ENCODE results near the gene RBM3. TPM values are rescaled to one million over a fixed set of nuclear protein-coding genes. Genes with fewer than 3 reads are reported as not detected.
A peak's percentile ranks its signal among the peaks of the same experiment; 100 is the strongest.
"Not testable (repeated sequence)": the region's sequence is repeated elsewhere in the genome, so short reads cannot be mapped to it uniquely, and the experiment has no call there.

The RBM3 gene
- 134 and 135 TPM in 2 replicates for total RNA-seq (2014; rRNA removed; shearing (Covaris generic))

DNA sequence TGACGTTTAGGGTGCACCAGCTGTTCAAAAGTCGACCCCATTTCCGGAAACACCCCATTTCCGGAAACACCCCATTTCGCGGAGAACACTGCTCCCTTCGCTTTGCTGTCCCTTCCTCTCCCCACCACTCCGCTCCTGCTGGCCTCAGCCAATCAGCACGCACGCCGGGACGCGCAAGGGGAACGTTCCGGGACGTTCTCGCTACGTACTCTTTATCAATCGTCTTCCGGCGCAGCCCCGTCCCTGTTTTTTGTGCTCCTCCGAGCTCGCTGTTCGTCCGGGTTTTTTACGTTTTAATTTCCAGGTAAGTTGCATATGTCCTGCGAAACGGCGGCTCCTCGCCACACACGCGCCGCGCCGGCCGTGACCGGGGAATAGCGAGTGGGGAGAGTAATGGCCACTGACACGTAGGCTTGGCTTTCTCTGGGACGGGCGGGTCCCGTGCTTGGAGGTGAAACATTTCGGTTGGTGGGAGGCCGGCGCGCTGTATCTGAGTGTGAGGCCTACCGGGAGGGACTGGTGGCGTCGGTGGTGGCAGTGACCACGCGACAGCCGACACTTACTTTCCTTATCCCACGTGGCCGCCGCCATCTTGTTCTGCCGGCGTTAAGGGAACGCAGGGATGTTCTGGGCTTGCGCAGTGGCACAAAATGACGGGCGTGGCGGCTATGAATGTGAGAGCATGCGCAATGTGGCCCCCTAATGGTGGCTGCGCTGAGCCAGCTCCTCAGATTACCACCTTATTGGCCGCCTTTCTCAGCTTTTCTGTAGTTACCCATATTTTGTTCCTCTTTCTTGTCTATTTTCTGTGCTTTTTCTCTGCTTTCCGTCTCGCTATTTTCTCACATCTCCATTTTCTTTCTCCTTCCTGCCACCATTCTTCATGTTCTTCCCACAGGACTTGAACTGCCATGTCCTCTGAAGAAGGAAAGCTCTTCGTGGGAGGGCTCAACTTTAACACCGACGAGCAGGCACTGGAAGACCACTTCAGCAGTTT lies at the start of gene RBM3:
RBM3 (plus strand) TSS at position 215 of the 997 bp plus-strand sequence; CDS start at position 912, 697 bp downstream.
- peak; percentile 91 for DNase-seq (ENCODE audit: low spot score)

DNA sequence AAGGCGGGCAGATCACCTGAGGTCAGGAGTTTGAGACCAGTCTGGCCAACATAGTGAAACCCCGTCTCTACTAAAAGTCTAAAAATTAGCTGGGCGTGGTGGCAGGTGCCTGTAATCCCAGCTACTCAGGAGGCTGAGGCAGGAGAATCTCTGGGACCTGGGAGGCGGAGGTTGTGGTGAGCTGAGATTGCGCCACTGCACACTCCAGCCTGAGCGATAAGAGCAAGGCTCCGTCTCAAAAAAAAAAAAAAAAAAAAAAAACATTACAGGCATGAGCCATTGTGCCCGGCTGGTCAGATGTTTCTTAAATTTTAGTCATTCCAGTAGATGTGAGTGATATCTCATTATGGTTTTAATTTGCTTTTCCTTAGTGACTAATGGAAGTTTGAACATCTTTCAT lies 48.4 kb upstream of the RBM3 start:
- not testable (repeated sequence) for DNase-seq (ENCODE audit: low spot score)

- no peak for DNase-seq (ENCODE audit: low spot score)
Measured at GRCh38 chrX:48530736-48531135, 43.5 kb upstream of the RBM3 start.

- peak; percentile 15 for DNase-seq (ENCODE audit: low spot score)
Measured at GRCh38 chrX:48531358-48531959, 42.8 kb upstream of the RBM3 start.

DNA sequence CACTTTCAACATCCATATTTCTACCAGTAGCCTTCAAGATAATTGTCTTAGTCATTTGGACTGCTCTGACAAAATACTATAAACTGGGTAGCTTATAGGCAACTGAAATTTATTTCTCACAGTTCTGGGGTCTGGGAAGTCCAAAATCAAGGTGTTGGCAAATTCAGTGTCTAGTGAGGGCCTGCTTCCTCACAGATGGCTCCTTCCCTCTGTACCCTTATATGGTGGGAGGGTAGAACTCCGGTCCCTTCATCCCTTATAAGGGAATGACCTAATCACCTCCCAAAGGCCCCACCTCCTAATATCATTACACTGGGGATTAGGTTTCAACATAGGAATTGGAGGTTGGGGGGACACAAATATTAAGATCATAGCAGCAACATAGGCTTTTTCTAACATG lies 42.1 kb upstream of the RBM3 start:
- DNase-seq (ENCODE audit: low spot score), result no peak

- DNase-seq (ENCODE audit: low spot score), result no peak
Measured at GRCh38 chrX:48533165-48533564, 41.1 kb upstream of the RBM3 start.

- DNase-seq (ENCODE audit: low spot score), result no peak
Measured at GRCh38 chrX:48538641-48539344, 35.5 kb upstream of the RBM3 start.

DNA sequence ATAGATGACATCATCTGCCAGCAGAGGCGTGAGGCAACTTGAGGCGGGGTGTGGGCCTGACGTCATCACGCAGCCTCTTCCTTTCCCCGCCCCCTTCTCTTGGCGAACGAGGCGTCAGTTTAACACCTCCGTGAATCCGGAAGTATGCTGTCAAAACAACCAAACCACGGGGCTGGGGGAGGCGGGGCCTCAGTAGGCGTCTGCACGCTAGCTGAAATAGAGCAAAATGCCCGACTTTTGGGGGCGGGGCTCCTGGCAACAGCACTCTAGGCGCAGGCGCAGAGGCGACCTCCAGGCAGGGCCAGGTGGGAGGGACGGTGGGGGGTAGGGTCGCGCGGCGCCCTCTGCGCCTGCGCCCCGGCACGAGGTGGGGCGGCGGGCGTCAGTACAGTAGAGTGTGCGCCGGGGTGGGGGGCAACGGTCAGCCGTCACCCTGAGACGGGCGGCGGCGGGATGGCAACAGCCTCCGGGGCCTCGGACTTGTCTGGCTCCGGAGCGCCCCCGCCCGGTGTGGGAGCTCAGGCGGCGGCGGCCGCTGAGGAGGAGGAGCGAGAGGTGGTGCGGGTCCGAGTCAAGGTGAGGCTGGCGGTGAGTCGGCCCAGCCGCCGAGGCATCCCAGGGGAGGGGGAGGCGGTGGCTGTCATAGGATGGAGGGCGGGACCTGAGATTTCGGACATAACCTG lies 34.8 kb upstream of the RBM3 start, which contains the start of gene TBC1D25:
TBC1D25 (plus strand) TSS at position 370 of the 683 bp plus-strand sequence; CDS start at position 454, 84 bp downstream.
- peak; percentile 96 for DNase-seq (ENCODE audit: low spot score)

GRCh38 chrX:48540028-48540375 lies 34.3 kb upstream of the RBM3 start:
- DNase-seq (ENCODE audit: low spot score), result peak; percentile 61

DNA sequence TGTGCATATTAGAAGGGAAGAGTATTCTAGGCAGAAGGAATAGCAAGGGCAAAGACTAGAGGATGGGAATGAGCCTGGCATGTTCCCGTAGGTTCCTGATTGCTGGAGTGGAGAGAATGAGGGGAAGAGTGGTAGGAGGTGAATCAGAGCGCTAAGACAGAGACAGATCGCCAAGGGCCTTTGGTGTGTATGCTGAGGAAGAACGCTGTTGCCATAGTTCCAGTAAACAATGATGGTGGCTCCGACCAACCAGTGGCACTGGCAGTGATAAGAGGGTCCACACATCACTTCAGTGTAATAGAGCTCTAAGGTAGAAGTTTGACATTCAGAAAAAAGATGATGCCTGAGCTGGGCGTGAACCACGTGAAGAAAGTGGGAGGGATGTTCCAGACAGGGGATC lies 33.8 kb upstream of the RBM3 start:
- DNase-seq (ENCODE audit: low spot score), result no peak

- no peak for DNase-seq (ENCODE audit: low spot score)
Measured at GRCh38 chrX:48541140-48541814, 33.0 kb upstream of the RBM3 start.

GRCh38 chrX:48548871-48549270 lies 25.4 kb upstream of the RBM3 start:
- DNase-seq (ENCODE audit: low spot score), result no peak

DNA sequence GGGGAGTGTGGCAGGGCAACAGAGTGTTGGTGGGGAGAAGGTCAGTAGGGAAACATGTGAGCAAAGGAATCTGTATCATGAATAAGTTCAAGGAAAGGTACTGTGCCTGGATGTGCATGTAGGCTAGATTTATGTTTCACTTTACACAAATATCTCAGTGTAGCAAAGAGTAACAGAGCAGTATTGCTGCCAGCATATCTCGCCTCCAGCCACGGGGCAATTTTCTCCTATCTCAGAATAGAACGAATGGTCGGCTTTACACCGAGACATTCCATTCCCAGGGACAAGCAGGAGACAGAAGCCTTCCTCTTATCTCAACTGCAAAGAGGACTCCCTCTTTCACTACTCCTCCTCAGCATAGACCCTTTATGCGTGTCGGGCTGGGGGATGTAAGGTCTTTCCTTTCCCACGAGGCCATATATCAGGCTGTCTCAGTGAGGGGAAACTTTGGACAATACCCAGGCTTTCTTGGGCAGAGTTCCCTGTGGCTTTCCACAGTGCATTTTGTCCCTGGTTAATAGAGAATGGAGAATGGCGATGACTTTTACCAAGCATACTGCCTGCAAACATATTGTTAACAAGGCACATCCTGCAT lies 18.5 kb upstream of the RBM3 start:
- DNase-seq (ENCODE audit: low spot score), result not testable (repeated sequence)

- no peak for DNase-seq (ENCODE audit: low spot score)
Measured at GRCh38 chrX:48558271-48558670, 16.0 kb upstream of the RBM3 start.

- no peak for DNase-seq (ENCODE audit: low spot score)
Measured at GRCh38 chrX:48559636-48560035, 14.6 kb upstream of the RBM3 start.

DNA sequence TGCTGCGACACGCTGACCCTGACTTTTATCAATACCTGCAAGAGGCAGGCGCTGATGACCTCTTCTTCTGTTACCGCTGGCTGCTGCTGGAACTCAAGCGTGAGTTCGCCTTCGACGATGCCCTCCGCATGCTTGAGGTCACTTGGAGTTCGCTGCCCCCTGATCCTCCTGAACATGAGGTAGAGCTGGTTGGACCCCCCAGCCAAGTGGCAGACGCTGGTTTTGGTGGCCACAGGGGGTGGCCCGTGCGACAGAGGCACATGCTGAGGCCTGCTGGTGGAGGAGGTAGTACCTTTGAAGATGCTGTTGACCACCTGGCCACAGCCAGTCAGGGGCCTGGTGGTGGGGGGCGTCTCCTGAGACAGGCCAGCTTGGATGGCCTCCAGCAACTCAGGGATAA lies 14.2 kb upstream of the RBM3 start:
- DNase-seq (ENCODE audit: low spot score), result no peak

DNA sequence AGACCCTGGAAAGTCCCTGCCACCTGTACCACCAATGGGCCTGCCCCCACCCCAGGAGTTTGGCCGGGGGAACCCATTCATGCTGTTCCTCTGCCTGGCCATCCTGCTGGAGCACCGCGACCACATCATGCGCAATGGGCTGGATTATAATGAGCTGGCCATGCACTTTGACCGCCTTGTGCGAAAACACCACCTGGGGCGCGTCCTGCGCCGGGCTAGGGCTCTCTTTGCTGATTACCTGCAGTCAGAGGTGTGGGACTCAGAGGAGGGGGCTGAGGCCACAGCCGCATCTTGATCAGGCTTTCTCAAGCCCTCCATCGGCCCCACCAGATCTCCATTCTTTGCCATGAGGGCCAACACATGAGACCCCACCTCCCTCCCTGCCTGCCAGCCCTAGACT lies 13.6 kb upstream of the RBM3 start:
- DNase-seq (ENCODE audit: low spot score), result no peak

DNA sequence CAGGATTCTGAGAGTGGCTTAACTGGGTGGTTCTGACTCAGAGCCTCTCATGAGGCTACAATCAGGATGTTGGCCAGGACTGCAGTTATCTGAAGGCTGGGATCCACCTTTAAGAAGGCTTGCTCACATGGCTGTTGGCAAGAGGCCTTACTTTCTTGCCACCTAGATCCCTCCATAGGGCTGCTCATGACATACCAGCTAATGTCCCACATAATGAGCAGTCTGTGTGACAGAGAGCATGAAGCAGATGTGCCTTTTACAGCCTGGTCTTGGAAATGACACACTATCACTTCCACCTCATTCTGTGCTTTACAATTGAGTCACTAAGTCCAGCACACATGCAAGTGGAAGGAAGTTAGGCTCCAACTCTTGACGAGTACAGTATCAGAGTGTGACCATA lies 4.3 kb upstream of the RBM3 start:
- no peak for DNase-seq (ENCODE audit: low spot score)

- no peak for DNase-seq (ENCODE audit: low spot score)
Measured at GRCh38 chrX:48573690-48574269, 504 bp upstream of the RBM3 start.

DNA sequence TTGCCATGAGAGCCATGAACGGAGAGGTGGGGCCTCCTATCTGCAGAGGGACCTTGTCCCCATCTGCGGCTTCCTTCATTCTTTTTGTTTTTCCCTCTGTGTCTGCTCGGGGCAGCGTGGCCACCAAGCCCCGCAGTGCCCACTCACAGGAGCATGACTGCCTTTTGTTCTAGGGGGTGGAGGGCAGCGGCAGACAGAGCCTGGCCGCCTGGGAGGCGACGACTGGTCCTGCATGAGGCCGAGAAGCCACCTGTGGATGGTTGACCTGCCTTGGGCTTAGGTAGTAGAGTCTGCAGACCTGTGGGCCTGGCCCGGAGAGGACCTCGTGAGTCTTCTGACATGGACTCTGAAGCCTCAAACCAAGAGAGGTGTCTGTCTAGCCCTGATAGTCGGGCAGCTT lies 1.4 kb downstream of the RBM3 start:
- DNase-seq (ENCODE audit: low spot score), result no peak

All from HT-29 (cell line).